ACC112 (cell line): ENCODE data around the gene CD99L2.
"Not testable (repeated sequence)": the region's sequence is repeated elsewhere in the genome, so short reads cannot be mapped to it uniquely, and the experiment has no call there.

Experiments used
- H2AFZ ChIP-seq: fragments of 200-600 bp; sonication (generic); one replicate; pipeline ENCODE4 v1.6.0; 2017; ENCODE audit warnings: antibody characterized with exemption, low read length; ENCODE audit not compliant: unreplicated experiment
- H3K27ac ChIP-seq: fragments of 200-600 bp; sonication (generic); 2 replicates; pipeline ENCODE4 v1.5.1; 2014; ENCODE audit warnings: low read depth, mild to moderate bottlenecking, antibody characterized with exemption, low read length, moderate library complexity
- H3K27me3 ChIP-seq: fragments of 200-600 bp; sonication (generic); 2 replicates; pipeline ENCODE4 v1.6.1; 2014; ENCODE audit warnings: mild to moderate bottlenecking, antibody characterized with exemption, low read length, moderate library complexity, mixed read lengths; ENCODE audit not compliant: insufficient read depth
- H3K36me3 ChIP-seq: fragments of 200-600 bp; sonication (generic); 2 replicates; pipeline ENCODE4 v1.6.1; 2016; ENCODE audit warnings: mild to moderate bottlenecking, antibody characterized with exemption, low read length, moderate library complexity, mixed read lengths; ENCODE audit not compliant: insufficient read depth
- H3K4me1 ChIP-seq: fragments of 200-600 bp; sonication (generic); one replicate; pipeline ENCODE4 v1.6.1; 2016; ENCODE audit warnings: low read length, mixed read lengths; ENCODE audit not compliant: insufficient read depth, unreplicated experiment, control insufficient read depth
- H3K4me3 ChIP-seq: fragments of 200-600 bp; sonication (generic); 2 replicates; pipeline ENCODE4 v1.5.1; 2014; ENCODE audit warnings: mild to moderate bottlenecking, low read depth, low read length
- H3K79me2 ChIP-seq: fragments of 200-600 bp; sonication (generic); one replicate; pipeline ENCODE4 v1.6.0; 2016; ENCODE audit warnings: low read length; ENCODE audit not compliant: control insufficient read depth, unreplicated experiment, insufficient read depth

The CD99L2 gene

GRCh38 chrX:150841456-150842197 lies 56.8 kb downstream of the CD99L2 start:
- no peak overlapping the region for H2AFZ ChIP-seq
- H3K27ac ChIP-seq = peak overlapping the region; percentile 66
- no peaks in the 10 kb centered on the region for H3K27me3 ChIP-seq
- H3K79me2 ChIP-seq = no peaks in the 10 kb centered on the region
- H3K4me3 ChIP-seq = 0 out of 2 replicates have a peak overlapping the region, but pooled peaks have one; percentile 9
- peaks cover 17% of the 10 kb centered on the region for H3K4me1 ChIP-seq
- no peaks in the 10 kb centered on the region for H3K36me3 ChIP-seq

- Histone ChIP-seq H3K4me1 (peaks cover 17% of the 10 kb centered on the region), H3K27ac (no peak overlapping the region), H2AFZ (no peak overlapping the region), H3K4me3 (no peak overlapping the region), H3K36me3 (no peaks in the 10 kb centered on the region), H3K79me2 (no peaks in the 10 kb centered on the region), H3K27me3 (no peaks in the 10 kb centered on the region)
Measured at GRCh38 chrX:150837845-150838244, 60.6 kb downstream of the CD99L2 start.

- Histone ChIP-seq H3K27me3 (no peaks in the 10 kb centered on the region), H3K36me3 (no peaks in the 10 kb centered on the region), H3K27ac (no peak overlapping the region), H3K4me3 (no peak overlapping the region), H3K4me1 (no peaks in the 10 kb centered on the region), H3K79me2 (no peaks in the 10 kb centered on the region), H2AFZ (no peak overlapping the region)
Measured at GRCh38 chrX:150834695-150835094, 63.8 kb downstream of the CD99L2 start.

GRCh38 chrX:150833454-150834056 lies 64.9 kb downstream of the CD99L2 start:
- Histone ChIP-seq H3K27me3 (no peaks in the 10 kb centered on the region), H3K4me1 (no peaks in the 10 kb centered on the region), H3K79me2 (no peaks in the 10 kb centered on the region), H3K4me3 (peak overlapping the region; percentile 33), H3K27ac (no peak overlapping the region), H2AFZ (no peak overlapping the region), H3K36me3 (no peaks in the 10 kb centered on the region)

- Histone ChIP-seq H3K36me3 (no peaks in the 10 kb centered on the region), H3K4me3 (no peak overlapping the region), H3K27me3 (no peaks in the 10 kb centered on the region), H3K27ac (no peak overlapping the region), H3K4me1 (no peaks in the 10 kb centered on the region), H3K79me2 (no peaks in the 10 kb centered on the region), H2AFZ (no peak overlapping the region)
Measured at GRCh38 chrX:150831863-150832262, 66.6 kb downstream of the CD99L2 start.

- H3K4me3 ChIP-seq = no peak overlapping the region
- no peak overlapping the region for H2AFZ ChIP-seq
- H3K4me1 ChIP-seq = no peaks in the 10 kb centered on the region
- no peaks in the 10 kb centered on the region for H3K27me3 ChIP-seq
- no peaks in the 10 kb centered on the region for H3K79me2 ChIP-seq
- H3K36me3 ChIP-seq = no peaks in the 10 kb centered on the region
- H3K27ac ChIP-seq = no peak overlapping the region
Measured at GRCh38 chrX:150828785-150829184, 69.7 kb downstream of the CD99L2 start.

GRCh38 chrX:150824352-150824751 lies 74.1 kb downstream of the CD99L2 start:
- H3K79me2 ChIP-seq, H2AFZ ChIP-seq, H3K36me3 ChIP-seq, H3K4me1 ChIP-seq, H3K27ac ChIP-seq, H3K4me3 ChIP-seq, H3K27me3 ChIP-seq: not testable (repeated sequence)

GRCh38 chrX:150823826-150824225 lies 74.6 kb downstream of the CD99L2 start:
- not testable (repeated sequence) for H3K27ac ChIP-seq, H3K27me3 ChIP-seq, H3K36me3 ChIP-seq, H3K4me3 ChIP-seq, H3K4me1 ChIP-seq, H3K79me2 ChIP-seq, H2AFZ ChIP-seq

- Histone ChIP-seq H3K27me3 (no peaks in the 10 kb centered on the region), H3K36me3 (no peaks in the 10 kb centered on the region), H3K4me3 (no peak overlapping the region), H3K79me2 (no peaks in the 10 kb centered on the region), H3K27ac (no peak overlapping the region), H3K4me1 (no peaks in the 10 kb centered on the region), H2AFZ (no peak overlapping the region)
Measured at GRCh38 chrX:150821971-150822370, 76.5 kb downstream of the CD99L2 start.

- H2AFZ ChIP-seq = no peak overlapping the region
- H3K79me2 ChIP-seq = no peaks in the 10 kb centered on the region
- no peaks in the 10 kb centered on the region for H3K36me3 ChIP-seq
- no peaks in the 10 kb centered on the region for H3K27me3 ChIP-seq
- no peaks in the 10 kb centered on the region for H3K4me1 ChIP-seq
- no peak overlapping the region for H3K4me3 ChIP-seq
- no peak overlapping the region for H3K27ac ChIP-seq
Measured at GRCh38 chrX:150813922-150814321, 84.5 kb downstream of the CD99L2 start.

- no peaks in the 10 kb centered on the region for H3K79me2 ChIP-seq
- H3K36me3 ChIP-seq = no peaks in the 10 kb centered on the region
- H3K27me3 ChIP-seq = no peaks in the 10 kb centered on the region
- no peak overlapping the region for H3K4me3 ChIP-seq
- H3K4me1 ChIP-seq = no peaks in the 10 kb centered on the region
- H2AFZ ChIP-seq = no peak overlapping the region
- H3K27ac ChIP-seq = no peak overlapping the region
Measured at GRCh38 chrX:150806827-150807226, 91.6 kb downstream of the CD99L2 start.
